GM12865 (cell line): Measurements from ENCODE around the gene TMEM132C.
"Not testable (repeated sequence)": the region's sequence is repeated elsewhere in the genome, so short reads cannot be mapped to it uniquely, and the experiment has no call there.

Experiments
- DNase-seq: peaks from one replicate; pipeline ENCODE4 v3.0.0; 2010; ENCODE audit warnings: low read depth
- H3K4me3 ChIP-seq: 2 replicates; pipeline ENCODE4 v1.5.1; 2011; ENCODE audit warnings: mild to moderate bottlenecking, low read depth, low read length, control low read depth
- CTCF ChIP-seq: IDR thresholded peaks from 2 replicates; pipeline ENCODE4 v1.5.1; 2011; ENCODE audit warnings: low read length, control low read depth, low read depth, inconsistent platforms; ENCODE audit not compliant: insufficient read depth; ENCODE audit errors: missing control alignments

TMEM132C gene

DNA sequence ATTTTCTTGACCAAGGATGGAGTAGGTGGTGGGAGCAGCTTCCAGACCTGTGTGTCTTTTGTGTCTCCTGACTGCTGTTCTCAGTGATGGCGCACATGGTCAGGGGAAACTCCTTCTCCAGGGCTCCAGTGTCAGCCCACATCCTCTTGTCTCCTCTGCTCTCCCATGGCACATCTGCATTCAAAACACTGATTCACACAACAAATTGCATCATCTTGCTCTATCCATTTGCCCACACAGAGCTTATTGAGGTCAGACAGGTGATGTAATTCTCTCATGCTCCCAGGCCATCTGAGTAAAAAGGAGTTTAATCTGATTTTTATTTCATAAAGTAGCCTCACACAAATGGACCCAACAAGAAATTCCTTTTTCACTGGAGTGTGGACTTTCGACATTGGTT is 21.8 kb upstream of the TMEM132C start:
- no peak for DNase-seq
- H3K4me3 ChIP-seq: no peak overlapping the region
- TF ChIP-seq CTCF: no peak

DNA sequence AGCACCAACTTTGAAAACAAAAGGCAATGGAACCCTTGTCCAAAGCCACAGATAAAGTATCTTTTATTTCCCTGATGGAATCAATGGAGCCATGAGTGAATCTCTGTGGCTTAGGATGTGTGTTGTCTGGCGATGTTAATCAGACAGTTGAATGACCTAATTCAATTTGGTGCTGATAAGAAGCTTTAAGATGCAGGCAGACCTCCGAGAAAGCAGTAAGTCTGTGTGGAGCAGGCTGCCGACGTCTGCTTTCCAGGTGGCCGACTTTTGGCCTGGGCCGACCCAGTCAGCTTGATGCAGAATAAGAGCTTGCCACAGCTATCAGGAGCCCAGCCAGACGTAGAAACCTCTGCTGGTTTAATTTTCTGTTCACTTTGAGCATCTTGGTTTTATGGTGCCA is 21.1 kb upstream of the TMEM132C start:
- TF ChIP-seq CTCF: no peak
- H3K4me3 ChIP-seq: no peak overlapping the region
- no peak for DNase-seq

DNA sequence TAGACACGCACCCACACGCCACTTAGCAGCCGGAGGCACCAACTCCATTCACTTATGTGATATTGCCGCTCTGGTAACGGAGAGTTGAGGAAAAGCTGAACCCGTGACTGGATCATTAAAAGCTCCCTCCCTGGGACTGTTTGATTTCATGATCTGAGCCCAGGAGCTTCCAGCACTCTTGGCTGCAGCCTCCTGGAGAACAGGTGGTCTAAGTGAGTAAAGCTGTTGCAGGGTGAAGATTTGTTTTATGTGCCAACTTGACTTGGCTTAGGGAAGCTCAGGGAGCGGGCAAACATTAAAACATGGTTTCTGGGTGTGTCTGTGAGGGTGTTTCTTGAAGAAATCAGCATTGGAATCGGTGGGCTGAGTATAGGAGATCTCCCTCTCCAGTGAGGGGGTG is 16.9 kb upstream of the TMEM132C start:
- no peak for TF ChIP-seq CTCF
- H3K4me3 ChIP-seq: no peak overlapping the region
- no peak for DNase-seq

DNA sequence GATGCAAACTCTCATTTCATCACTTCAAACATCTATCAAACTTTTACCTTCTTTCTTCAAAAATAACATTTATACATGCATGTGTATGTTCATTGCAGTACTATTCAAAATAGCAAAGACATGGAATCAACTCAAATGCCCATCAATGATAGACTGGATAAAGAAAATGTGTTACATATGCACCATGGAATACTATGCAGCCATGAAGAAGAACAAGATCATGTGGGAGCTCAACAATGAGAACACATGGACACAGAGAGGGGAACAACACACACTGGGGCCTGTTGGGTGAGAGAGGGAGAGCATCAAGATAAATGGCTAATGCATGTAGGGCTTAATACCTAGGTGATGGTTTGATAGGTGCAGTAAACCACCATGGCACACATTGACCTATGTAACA is 13.1 kb upstream of the TMEM132C start:
- DNase-seq, H3K4me3 ChIP-seq: not testable (repeated sequence)

DNA sequence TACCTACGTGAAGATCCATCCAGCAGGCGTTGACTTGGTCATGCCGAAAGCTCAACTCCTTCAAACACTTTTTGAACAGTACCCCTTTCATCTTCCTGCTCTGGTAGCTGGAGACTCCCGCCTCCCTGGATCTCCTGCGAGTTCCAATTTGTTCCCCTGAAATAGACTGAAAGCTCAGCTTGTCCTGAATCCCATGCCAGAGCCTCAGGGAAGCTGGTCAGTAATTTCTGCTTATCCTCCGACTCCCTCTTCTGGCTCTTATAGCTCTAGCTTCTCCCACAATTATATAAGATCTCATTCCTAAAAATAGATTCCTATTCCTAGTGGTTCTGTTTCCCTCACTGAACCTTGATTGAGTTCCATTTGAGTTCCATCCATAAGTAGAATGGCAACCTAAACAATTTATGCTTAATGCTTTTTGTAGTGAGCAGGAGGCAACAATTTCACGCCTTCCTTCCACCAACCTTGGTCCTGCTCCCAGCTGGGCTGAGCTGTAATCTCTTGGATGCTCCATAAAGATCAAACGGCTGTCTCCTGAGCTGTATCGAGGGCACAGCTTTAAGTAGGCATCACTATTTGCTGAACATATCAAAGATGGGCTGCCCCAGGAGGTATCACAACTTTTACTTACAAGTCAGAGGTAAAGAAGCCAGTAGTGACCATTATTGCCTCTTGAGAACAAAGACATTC is 8.0 kb upstream of the TMEM132C start:
- DNase-seq: no peak
- H3K4me3 ChIP-seq: no peak overlapping the region
- TF ChIP-seq CTCF: no peak

GRCh38 chr12:128259556-128260070 is 7.4 kb upstream of the TMEM132C start:
- peak; percentile 30 for DNase-seq

DNA sequence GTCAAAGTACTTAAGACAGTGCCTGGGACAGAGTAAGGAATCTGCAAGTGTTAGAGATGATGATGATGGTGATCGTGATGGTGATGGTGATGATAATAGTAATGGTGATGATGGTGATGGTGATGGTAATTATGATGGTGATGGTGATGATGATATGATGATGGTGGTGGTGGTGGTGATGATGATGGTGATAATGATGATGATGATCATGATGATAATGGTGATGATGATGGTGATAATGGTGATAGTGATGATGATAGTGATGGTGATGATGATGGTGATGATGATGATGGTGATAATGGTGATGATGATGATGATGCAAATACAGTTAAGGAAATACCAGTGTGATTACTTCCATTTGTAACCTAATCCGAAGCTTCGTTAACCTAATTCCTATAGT is 5.2 kb upstream of the TMEM132C start:
- no peak overlapping the region for H3K4me3 ChIP-seq
- no peak for DNase-seq
- TF ChIP-seq CTCF: no peak

More at GRCh38 chr12:128259556-128260070, 7.4 kb upstream of the TMEM132C start:
- TF ChIP-seq CTCF: peak; percentile 73
- no peak overlapping the region for H3K4me3 ChIP-seq
